GM21381 (cell line): ENCODE data around the gene SHANK1.

Experiments used
- ATAC-seq: cut with Tn5 transposase; IDR thresholded peaks from one replicate; pipeline ENCODE4 v1.9.1; 2021; ENCODE audit warnings: mild to moderate bottlenecking, moderate library complexity; ENCODE audit not compliant: unreplicated experiment

SHANK1 gene

GRCh38 chr19:50693064-50693975 is 26.3 kb downstream of the SHANK1 start:
- ATAC-seq, result no peak

GRCh38 chr19:50690439-50690838 is 29.2 kb downstream of the SHANK1 start:
- no peak for ATAC-seq

- no peak for ATAC-seq
These were observed 30.8 kb downstream of the SHANK1 start for GRCh38 chr19:50688766-50689165.

- ATAC-seq, result no peak
These were observed 33.1 kb downstream of the SHANK1 start for GRCh38 chr19:50686310-50687032.

GRCh38 chr19:50679177-50680125 is 40.2 kb downstream of the SHANK1 start:
- peak; percentile 73 for ATAC-seq

GRCh38 chr19:50678323-50678722 is 41.3 kb downstream of the SHANK1 start:
- no peak for ATAC-seq

- no peak for ATAC-seq
These were observed 42.0 kb downstream of the SHANK1 start for GRCh38 chr19:50677636-50678035.

GRCh38 chr19:50676625-50677197 is 42.9 kb downstream of the SHANK1 start:
- no peak for ATAC-seq

GRCh38 chr19:50673118-50673517 is 46.5 kb downstream of the SHANK1 start:
- no peak for ATAC-seq

GRCh38 chr19:50670102-50670380 is 49.6 kb downstream of the SHANK1 start:
- no peak for ATAC-seq

- no peak for ATAC-seq
These were observed 50.1 kb downstream of the SHANK1 start for GRCh38 chr19:50669302-50670101.

GRCh38 chr19:50668879-50669278 is 50.7 kb downstream of the SHANK1 start:
- no peak for ATAC-seq

GRCh38 chr19:50668416-50668815 is 51.2 kb downstream of the SHANK1 start:
- ATAC-seq, result no peak

GRCh38 chr19:50667759-50668231 is 51.8 kb downstream of the SHANK1 start:
- ATAC-seq, result no peak

GRCh38 chr19:50667177-50667758 is 52.3 kb downstream of the SHANK1 start:
- ATAC-seq, result no peak

GRCh38 chr19:50666346-50667176 is 53.0 kb downstream of the SHANK1 start:
- ATAC-seq, result no peak

GRCh38 chr19:50664204-50664603 is 55.4 kb downstream of the SHANK1 start:
- no peak for ATAC-seq

- ATAC-seq, result no peak
These were observed 56.2 kb downstream of the SHANK1 start for GRCh38 chr19:50663482-50663790.
